SK-N-SH (cell line): ENCODE data around the gene G6PC2. TPM values are rescaled to one million over a fixed set of nuclear protein-coding genes. Genes with fewer than 3 reads are reported as not detected.

Experiments
- CTCF ChIA-PET: fragments of 300-600, 350-600 bp; formaldehyde crosslinking; extraction: SDS; loops from one replicate; lab custom pipeline; 2021; lab: Yijun Ruan, JAX
- POLR2A ChIA-PET: fragments of 350-600 bp; sonication (Branson Sonifier 250); formaldehyde crosslinking; extraction: SDS; loops from one replicate; lab custom pipeline; 2020; ENCODE audit warnings: antibody characterized with exemption, inconsistent platforms; lab: Yijun Ruan, JAX
- DNase-seq: peaks from one replicate; pipeline ENCODE4 v3.0.0; 2012
- H2AFZ ChIP-seq: fragments of 200-600 bp; sonication (generic); 2 replicates; pipeline ENCODE4 v1.8.1; 2016; ENCODE audit warnings: antibody characterized with exemption, mild to moderate bottlenecking, low read depth
- H3F3A ChIP-seq: fragments of 200-600 bp; sonication (generic); replicated peaks from 2 replicates; pipeline ENCODE3; 2016; ENCODE audit warnings: antibody characterized with exemption, mild to moderate bottlenecking; ENCODE audit not compliant: insufficient read depth
- H3K27ac ChIP-seq, 2 experiments: fragments of 200-500 bp in 1 of 2; fragments of 200-600 bp in 1 of 2; sonication (Bioruptor generic) in 1 of 2; sonication (generic), shearing (Covaris generic) in 1 of 2; 2 replicates each; pipeline versions ENCODE4 v1.5.1 to v1.6.1; 2014 to 2016; ENCODE audit warnings: low read depth in 2 of 2, inconsistent platforms in 1 of 2, low read length in 1 of 2, mild to moderate bottlenecking in 1 of 2, mixed read lengths in 1 of 2
- H3K27me3 ChIP-seq: fragments of 200-600 bp; sonication (generic), shearing (Covaris generic); 2 replicates; pipeline ENCODE4 v1.6.1; 2016; ENCODE audit warnings: mixed run types; ENCODE audit not compliant: insufficient read depth
- H3K36me3 ChIP-seq, 2 experiments: fragments of 200-500 bp in 1 of 2; fragments of 200-600 bp in 1 of 2; sonication (Bioruptor generic) in 1 of 2; sonication (generic) in 1 of 2; replicated peaks in 1 of 2; 2 replicates each; pipeline versions ENCODE3 to v1.5.1; 2014 to 2016; ENCODE audit warnings: low read length in 1 of 2, mild to moderate bottlenecking in 1 of 2; ENCODE audit not compliant: insufficient read depth in 2 of 2, control insufficient read depth in 1 of 2
- H3K4me1 ChIP-seq, 2 experiments: fragments of 200-500 bp in 1 of 2; fragments of 200-600 bp in 1 of 2; sonication (Bioruptor generic) in 1 of 2; sonication (generic), shearing (Covaris generic) in 1 of 2; 2 replicates each; pipeline versions ENCODE4 v1.5.1 to v1.6.1; 2014 to 2016; ENCODE audit warnings: low read depth in 1 of 2, low read length in 1 of 2, mixed run types in 1 of 2; ENCODE audit not compliant: insufficient read depth in 2 of 2, control insufficient read depth in 1 of 2
- H3K4me2 ChIP-seq: fragments of 200-600 bp; sonication (generic), shearing (Covaris generic); 2 replicates; pipeline ENCODE4 v1.6.1; 2017; ENCODE audit warnings: mixed run types
- H3K4me3 ChIP-seq, 2 experiments: fragments of 200-500 bp in 1 of 2; fragments of 200-600 bp in 1 of 2; sonication (Bioruptor generic) in 1 of 2; sonication (generic), shearing (Covaris generic) in 1 of 2; 2 replicates each; pipeline versions ENCODE4 v1.5.1 to v1.8.1; 2014 to 2016; ENCODE audit warnings: low read depth in 2 of 2, inconsistent platforms in 1 of 2, low read length in 1 of 2, mild to moderate bottlenecking in 1 of 2, mixed read lengths in 1 of 2, moderate library complexity in 1 of 2
- H3K79me2 ChIP-seq: fragments of 200-600 bp; sonication (generic); 2 replicates; pipeline ENCODE4 v1.8.1; 2017; ENCODE audit warnings: mild to moderate bottlenecking; ENCODE audit not compliant: insufficient read depth
- H3K9ac ChIP-seq: fragments of 200-600 bp; sonication (generic); 2 replicates; pipeline ENCODE4 v1.6.1; 2017; ENCODE audit warnings: mixed run types
- H3K9me2 ChIP-seq: fragments of 200-600 bp; sonication (generic); 2 replicates; pipeline ENCODE4 v1.6.1; 2017; ENCODE audit warnings: mixed run types
- H3K9me3 ChIP-seq: fragments of 200-600 bp; sonication (generic); 2 replicates; pipeline ENCODE4 v1.6.1; 2017; ENCODE audit warnings: mixed run types, mild to moderate bottlenecking, moderate library complexity
- H4K20me1 ChIP-seq: fragments of 200-600 bp; sonication (generic); 2 replicates; pipeline ENCODE4 v1.6.1; 2017; ENCODE audit warnings: mild to moderate bottlenecking, mixed run types; ENCODE audit not compliant: insufficient read depth
- CHD2 ChIP-seq: fragments of 150-350 bp; IDR thresholded peaks from 2 replicates; pipeline ENCODE4 v1.6.1; 2018; ENCODE audit warnings: low read length; ENCODE audit not compliant: partially characterized antibody
- CTCF ChIP-seq: fragments of 200-600 bp; sonication (generic); IDR thresholded peaks from 2 replicates; pipeline ENCODE4 v1.6.1; 2017; ENCODE audit warnings: antibody characterized with exemption, mild to moderate bottlenecking, moderate library complexity
- ELF1 ChIP-seq: IDR thresholded peaks from 2 replicates; pipeline ENCODE4 v1.4.0; 2012
- EZH2phosphoT487 ChIP-seq: fragments of 200-600 bp; sonication (generic); IDR thresholded peaks from 2 replicates; pipeline ENCODE4 v1.6.1; 2017; ENCODE audit warnings: low read depth, mixed run types, mild to moderate bottlenecking, antibody characterized with exemption, moderate library complexity, borderline replicate concordance
- FOSL2 ChIP-seq: IDR thresholded peaks from 2 replicates; pipeline ENCODE4 v1.4.0; 2012; ENCODE audit warnings: low read depth, mild to moderate bottlenecking, moderate library complexity, borderline replicate concordance
- GABPA ChIP-seq: IDR thresholded peaks from 2 replicates; pipeline ENCODE4 v1.4.0; 2012; ENCODE audit warnings: low read depth, mild to moderate bottlenecking
- GATA2 ChIP-seq: sonication (generic); formaldehyde crosslinking; IDR thresholded peaks from 2 replicates; pipeline ENCODE4 v1.5.0; 2020; ENCODE audit warnings: mild to moderate bottlenecking, missing genetic modification reagents
- IRF3 ChIP-seq: fragments of 150-350 bp; IDR thresholded peaks from 2 replicates; pipeline ENCODE4 v1.6.1; 2016; ENCODE audit warnings: mild to moderate bottlenecking, low read depth, low read length
- JUND ChIP-seq: IDR thresholded peaks from 2 replicates; pipeline ENCODE4 v1.4.0; 2012
- MEF2A ChIP-seq: IDR thresholded peaks from 2 replicates; pipeline ENCODE4 v1.4.0; 2012; ENCODE audit warnings: low read depth, borderline replicate concordance
- MXI1 ChIP-seq: IDR thresholded peaks from 2 replicates; pipeline ENCODE4 v1.6.1; 2012; ENCODE audit warnings: mild to moderate bottlenecking, low read depth, low read length, improper control_type of control experiment
- POLR2AphosphoS5 ChIP-seq: IDR thresholded peaks from 2 replicates; pipeline ENCODE4 v1.6.1; 2012; ENCODE audit warnings: low read depth, low read length
- REST ChIP-seq: IDR thresholded peaks from 2 replicates; pipeline ENCODE4 v1.6.1; 2012; ENCODE audit warnings: mild to moderate bottlenecking, low read depth, low read length, moderate library complexity
- RFX5 ChIP-seq: IDR thresholded peaks from 2 replicates; pipeline ENCODE4 v1.6.1; 2012; ENCODE audit warnings: mild to moderate bottlenecking, improper control_type of control experiment, low read length
- SMC3 ChIP-seq: IDR thresholded peaks from 2 replicates; pipeline ENCODE4 v1.6.1; 2012; ENCODE audit warnings: low read depth, low read length, improper control_type of control experiment
- TAF1 ChIP-seq: IDR thresholded peaks from 2 replicates; pipeline ENCODE4 v1.6.1; 2012; ENCODE audit warnings: low read depth, mild to moderate bottlenecking, low read length, moderate library complexity, borderline replicate concordance
- USF2 ChIP-seq: fragments of 150-350 bp; IDR thresholded peaks from 2 replicates; pipeline ENCODE4 v1.6.1; 2017; ENCODE audit warnings: antibody characterized with exemption, low read length, low read depth, borderline replicate concordance
- YY1 ChIP-seq: IDR thresholded peaks from 2 replicates; pipeline ENCODE4 v1.4.0; 2012; ENCODE audit warnings: low read depth, mild to moderate bottlenecking
- WGBS: methylation state at CpG from one replicate; pipeline ENCODE4 v1.1.6; 2017; ENCODE audit warnings: low lambda C conversion rate; 5-methylcytosine and 5-hydroxymethylcytosine counted together
- polyA plus RNA-seq, 3 experiments: library from polyadenylated mRNA; depleted of rRNA; stranded (reverse); fragments of >200 nt; gene quantifications; 2 replicates each; pipeline ENCODE4 v1.2.3, GENCODE V29; 2012

G6PC2 gene
- polyA plus RNA-seq, 1 of the 3 experiments (the other 2 are of a cell fraction) = not detected

GRCh38 chr2:168894101-168894500, 7.0 kb upstream of the G6PC2 start:
- Histone ChIP-seq H3K9me3 (no peaks in the 10 kb centered on the region), H3K4me2 (no peak overlapping the region), H3K9ac (no peak overlapping the region), H3K27me3 (no peaks in the 10 kb centered on the region), H3F3A (peaks cover 6% of the 10 kb centered on the region), H3K36me3 (no peaks in the 10 kb centered on the region), H2AFZ (no peak overlapping the region), H3K4me3 (no peak overlapping the region), H3K9me2 (no peaks in the 10 kb centered on the region), H3K27ac (no peak overlapping the region), H3K4me1 (peaks cover 5 to 7% of the 10 kb centered on the region in 2 experiments; a peak in 2 of 4 replicates), H3K79me2 (peaks cover 11% of the 10 kb centered on the region), H4K20me1 (no peaks in the 10 kb centered on the region)
- CTCF ChIA-PET = no interaction called here
- TF ChIP-seq MEF2A (no peak), CTCF (no peak), YY1 (no peak), GABPA (no peak), MXI1 (no peak), FOSL2 (no peak), SMC3 (no peak), CHD2 (no peak), GATA2 (no peak), EZH2phosphoT487 (no peak), RFX5 (no peak), USF2 (no peak), ELF1 (no peak), REST (no peak), POLR2AphosphoS5 (no peak), IRF3 (no peak), JUND (no peak), TAF1 (no peak)
- WGBS = 52% methylated on average over 1 of the region's 1 CpG
- POLR2A ChIA-PET = no interaction called here
- no peak for DNase-seq
